Stimulated activated CD8-positive, alpha-beta memory T cell treated with anti-CD3 and anti-CD28 coated beads, Interleukin-4, amount 100 ng/mL, for 48 hours (primary cell): ENCODE measurements around the gene ASB1.
"Not testable (repeated sequence)": the region's sequence is repeated elsewhere in the genome, so short reads cannot be mapped to it uniquely, and the experiment has no call there.

Experiments
- DNase-seq: peaks from one replicate; pipeline ENCODE4 v3.0.0-alpha.2; 2020

The ASB1 gene

GRCh38 chr2:238404406-238405216 lies 22.1 kb upstream of the ASB1 start:
- DNase-seq: no peak

- DNase-seq: not testable (repeated sequence)
These were observed 21.5 kb upstream of the ASB1 start for GRCh38 chr2:238405217-238405555.

- DNase-seq: no peak
These were observed 20.3 kb upstream of the ASB1 start for GRCh38 chr2:238406221-238406997.

GRCh38 chr2:238406998-238407285 lies 19.8 kb upstream of the ASB1 start:
- DNase-seq: peak; percentile 4

- DNase-seq: no peak
These were observed 19.2 kb upstream of the ASB1 start for GRCh38 chr2:238407566-238407965.

- DNase-seq: no peak
These were observed 17.9 kb upstream of the ASB1 start for GRCh38 chr2:238408615-238409340.

DNA sequence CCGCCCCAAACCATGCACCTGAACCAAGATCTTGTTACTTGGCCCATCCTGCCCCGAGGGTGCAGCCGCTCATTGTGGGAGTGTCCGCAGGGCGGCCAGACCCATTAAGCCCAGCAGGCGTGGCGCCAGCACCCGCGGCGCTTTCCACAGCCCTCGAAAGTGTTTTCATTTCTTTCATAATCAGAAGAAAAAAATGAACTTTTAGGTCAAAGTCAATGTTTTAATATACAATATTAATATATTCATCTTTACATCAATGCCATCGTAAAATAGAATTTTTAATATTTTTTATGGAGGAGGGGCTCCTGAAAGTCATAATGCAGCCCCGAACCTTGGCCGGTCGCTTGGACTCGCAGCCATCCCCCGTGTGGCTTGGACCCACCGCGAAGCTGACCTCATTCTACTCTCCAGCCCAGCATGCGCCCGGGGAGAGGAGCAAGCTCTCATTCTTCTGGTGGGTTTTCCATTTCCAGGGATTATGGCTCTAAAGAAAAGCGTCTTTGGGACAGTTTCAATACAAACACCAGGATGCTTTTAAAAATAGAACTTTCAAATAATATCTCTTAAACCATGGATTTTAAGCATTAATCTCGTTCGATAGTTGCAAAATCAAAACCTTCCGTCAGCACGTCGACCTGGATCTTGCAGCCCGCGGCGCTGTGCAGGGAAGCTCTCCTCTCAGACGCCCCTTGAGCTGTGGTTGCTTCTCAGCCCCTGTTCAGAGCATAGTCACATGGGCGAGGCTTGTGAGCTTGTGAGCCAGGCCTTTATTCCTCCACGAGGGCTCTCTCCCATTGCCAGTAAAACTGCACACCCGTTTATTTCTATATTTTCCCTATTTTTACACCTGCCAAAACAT lies 17.2 kb upstream of the ASB1 start:
- no peak for DNase-seq

DNA sequence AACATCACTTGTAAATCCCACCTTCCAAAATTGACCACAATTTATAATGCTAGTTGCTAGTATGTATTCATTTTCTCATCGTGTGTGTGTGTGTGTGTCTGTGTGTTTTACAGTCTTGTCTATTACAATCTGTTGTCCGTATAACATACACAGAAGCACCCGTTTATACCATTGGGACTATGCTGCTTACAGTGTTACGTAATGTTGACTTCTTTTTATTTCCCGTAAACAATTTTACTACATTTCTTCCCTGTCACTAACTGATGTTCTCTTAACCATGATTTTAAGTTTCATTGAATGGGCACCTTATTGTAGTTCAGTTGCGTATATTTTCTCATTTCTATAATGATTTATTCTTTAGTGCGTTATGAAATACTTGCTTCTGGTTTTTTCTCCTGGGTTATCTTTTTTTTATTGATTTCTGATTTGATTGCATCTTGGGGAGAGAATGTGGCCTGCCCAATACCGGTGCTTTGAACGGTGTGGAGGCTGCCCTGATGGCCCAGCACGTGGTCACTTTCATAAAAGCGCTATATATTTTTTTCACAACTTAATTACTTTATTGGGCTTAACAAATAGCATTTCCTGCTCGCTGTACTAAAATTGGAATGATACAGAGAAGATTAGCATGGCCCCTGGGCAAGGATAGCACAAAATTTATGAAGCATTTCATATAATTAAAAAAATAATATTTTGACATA lies 14.5 kb upstream of the ASB1 start:
- no peak for DNase-seq

DNA sequence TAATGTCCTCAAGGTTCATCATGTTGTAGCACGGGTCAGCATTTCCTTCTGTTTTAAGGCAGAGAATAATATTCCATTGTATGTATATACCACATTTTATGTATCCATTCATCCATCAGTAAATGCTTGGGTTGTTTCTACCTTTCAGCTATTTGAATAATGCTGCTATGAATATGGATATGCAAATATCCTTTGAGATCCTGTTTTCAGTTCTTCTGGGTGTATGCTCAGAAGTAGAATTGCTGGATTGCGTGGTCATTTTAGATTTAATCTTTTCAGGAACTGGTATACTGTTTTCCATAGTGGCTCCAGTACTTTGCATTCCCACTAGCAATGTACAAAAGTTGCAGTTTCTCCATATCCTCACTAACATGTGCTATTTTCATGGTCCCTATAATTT lies 13.4 kb upstream of the ASB1 start:
- DNase-seq: no peak

GRCh38 chr2:238415036-238415764 lies 11.5 kb upstream of the ASB1 start:
- no peak for DNase-seq

GRCh38 chr2:238415893-238416292 lies 10.8 kb upstream of the ASB1 start:
- DNase-seq: no peak

DNA sequence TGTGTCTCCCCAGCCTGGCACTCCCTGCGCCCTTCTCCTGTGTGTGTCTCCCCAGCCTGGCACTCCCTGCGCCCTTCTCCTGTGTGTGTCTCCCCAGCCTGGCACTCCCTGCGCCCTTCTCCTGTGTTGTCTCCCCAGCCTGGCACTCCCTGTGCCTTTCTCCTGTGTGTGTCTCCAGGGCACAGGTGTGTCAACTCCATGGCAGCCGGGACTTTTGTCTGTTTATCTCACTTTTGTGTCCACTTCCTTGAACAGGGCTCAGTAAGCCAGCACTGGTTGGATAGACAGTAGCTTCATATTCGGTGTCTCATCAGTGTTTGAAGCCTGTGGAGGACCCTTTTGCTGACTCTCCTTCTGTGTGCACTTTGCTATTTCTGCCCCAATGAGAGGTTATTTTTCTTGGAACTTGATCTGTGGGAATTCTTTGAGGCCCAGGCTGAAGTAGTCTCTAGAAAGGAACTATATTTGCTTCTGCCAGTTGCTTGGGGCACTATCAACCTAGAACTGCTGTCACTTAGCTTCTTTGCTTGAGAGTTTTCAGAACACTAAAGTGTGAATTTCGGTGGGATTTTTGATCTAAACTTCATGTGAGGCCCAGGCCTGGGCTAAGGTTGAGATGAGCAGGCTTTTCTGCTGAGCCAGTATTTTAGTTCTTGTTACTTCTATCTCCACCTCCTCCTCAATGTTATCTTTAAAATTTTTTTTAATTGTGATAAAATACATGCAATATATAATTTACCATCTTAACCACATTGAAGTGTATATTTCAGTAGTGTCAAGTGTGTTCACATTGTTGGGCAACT lies 8.3 kb upstream of the ASB1 start:
- peak; percentile 4 for DNase-seq

DNA sequence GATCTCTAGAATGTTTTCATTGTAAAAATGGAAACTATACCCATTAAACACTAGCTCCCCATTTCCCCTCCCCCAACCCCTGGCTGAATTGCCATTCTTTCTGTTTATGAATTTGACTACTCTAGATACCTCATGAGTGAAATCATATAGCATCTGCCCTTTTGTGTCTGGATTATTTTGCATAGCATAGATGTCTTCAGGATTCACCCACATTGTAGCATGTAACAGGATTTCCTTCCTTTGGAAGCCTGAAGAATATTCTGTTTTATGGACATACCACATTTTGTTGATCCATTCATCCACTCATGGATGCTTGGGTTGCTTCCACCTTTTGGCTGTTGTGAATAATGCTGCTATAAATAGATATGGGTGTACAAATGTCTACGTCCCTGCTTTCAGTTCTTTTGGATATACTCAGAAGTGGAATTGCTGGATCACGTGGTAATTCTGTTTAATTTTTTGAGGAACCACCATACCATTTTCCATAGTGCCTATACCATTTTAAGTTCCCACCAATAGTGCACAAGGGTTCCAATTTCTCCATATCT lies 7.7 kb upstream of the ASB1 start:
- DNase-seq: no peak

GRCh38 chr2:238420442-238420841 lies 6.3 kb upstream of the ASB1 start:
- peak; percentile 11 for DNase-seq

- DNase-seq: peak; percentile 13
These were observed 5.6 kb upstream of the ASB1 start for GRCh38 chr2:238420878-238421694.

DNA sequence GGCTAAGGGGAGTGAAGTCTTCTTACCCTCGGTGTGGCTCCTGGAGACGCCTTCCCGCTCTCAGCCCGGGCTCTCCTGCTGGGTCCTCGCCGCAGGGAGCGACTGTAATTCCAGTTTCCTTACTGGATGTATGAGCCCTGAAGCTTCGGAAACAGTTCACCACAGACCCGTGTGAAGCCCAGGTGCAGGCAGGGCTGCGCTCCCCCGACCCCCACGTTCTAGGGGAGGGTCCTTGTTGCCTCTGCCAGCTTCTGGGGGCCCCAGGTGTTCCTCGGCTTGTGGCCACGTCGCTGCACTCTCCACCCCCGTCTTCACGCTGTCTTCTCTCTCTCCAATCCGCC lies 5.1 kb upstream of the ASB1 start:
- peak; percentile 7 for DNase-seq

DNA sequence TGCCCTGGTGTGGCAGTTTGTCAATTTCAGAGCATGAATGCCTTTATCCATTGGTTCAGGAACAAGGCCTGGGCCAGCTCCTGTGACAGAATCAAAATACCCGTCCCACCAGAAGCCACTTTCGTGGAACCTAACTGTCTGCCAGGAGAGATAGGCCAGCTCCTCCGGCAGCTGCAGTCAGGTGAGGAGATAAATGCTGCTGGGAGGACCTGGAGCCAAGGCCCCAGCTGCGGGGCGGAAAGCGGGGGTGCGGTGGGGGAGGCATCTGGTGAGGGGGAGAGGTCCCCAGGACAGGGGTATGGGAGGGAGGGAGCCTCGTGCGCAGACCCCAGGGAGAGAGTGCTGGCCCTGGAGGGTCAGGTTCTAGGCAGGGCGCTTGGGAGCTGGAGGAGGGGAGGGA lies 4.4 kb upstream of the ASB1 start:
- peak; percentile 12 for DNase-seq

- peak; percentile 17 for DNase-seq
These were observed 3.8 kb upstream of the ASB1 start for GRCh38 chr2:238422940-238423339.

DNA sequence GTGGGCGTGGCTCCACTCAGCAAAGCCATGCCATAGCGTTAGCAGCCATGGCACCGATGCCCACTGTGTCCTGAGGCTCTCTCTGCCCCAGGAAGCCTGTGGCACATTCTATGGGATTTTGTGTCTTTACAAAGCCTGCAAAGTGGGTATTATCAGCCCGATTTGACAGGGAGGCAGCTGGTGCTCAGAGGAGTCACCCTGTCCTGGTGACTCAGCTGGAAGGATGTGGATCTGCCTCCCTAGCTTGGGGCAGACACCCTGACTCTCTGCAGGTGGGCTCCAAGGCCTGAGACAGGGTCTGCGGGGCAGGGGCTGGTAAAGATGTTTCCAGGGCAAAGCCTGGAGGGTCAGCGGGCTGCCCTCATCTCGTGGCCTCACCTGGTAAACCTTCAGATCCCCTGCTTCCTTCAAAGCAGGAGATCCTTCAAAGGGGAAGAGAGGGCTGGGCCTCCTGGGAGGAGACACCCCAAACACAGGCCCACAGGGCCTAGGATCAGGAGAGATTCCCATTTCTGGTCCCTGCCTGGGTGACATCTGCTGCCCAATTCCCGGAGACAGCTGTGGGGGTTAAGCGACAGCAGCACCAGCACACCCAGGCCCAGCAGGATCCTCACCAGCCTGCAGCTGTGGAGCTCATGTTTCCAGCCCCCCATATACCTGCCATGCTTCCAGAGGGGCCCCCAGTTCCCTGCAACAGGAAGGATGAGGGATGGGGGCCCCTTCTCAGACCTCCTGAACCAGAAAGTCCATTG lies 3.0 kb upstream of the ASB1 start:
- DNase-seq: peak; percentile 17
